CD14-positive monocyte (primary cell): ENCODE results near the gene NGRN. TPM values are rescaled to one million over a fixed set of nuclear protein-coding genes. Genes with fewer than 3 reads are reported as not detected.
"Not testable (repeated sequence)": the region's sequence is repeated elsewhere in the genome, so short reads cannot be mapped to it uniquely, and the experiment has no call there.

Experiments
- DNase-seq, 3 donors: peaks; one replicate each; pipeline ENCODE4 v3.0.0-alpha.2; 2011 to 2022
- H2AFZ ChIP-seq: 2 replicates; pipeline ENCODE4 v1.6.0; 2012; ENCODE audit warnings: mild to moderate bottlenecking, low read depth, low read length, inconsistent platforms; ENCODE audit not compliant: insufficient read depth, poor library complexity, severe bottlenecking
- H3K27ac ChIP-seq, 2 donors: 1 replicate in 1 of 2; 2 replicates in 1 of 2; pipeline ENCODE4 v1.5.1; 2012 to 2013; ENCODE audit warnings: low read length in 2 of 2, control low read depth in 1 of 2, inconsistent platforms in 1 of 2, low read depth in 1 of 2, mild to moderate bottlenecking in 1 of 2
- H3K27me3 ChIP-seq, 2 donors: one replicate each; pipeline versions ENCODE4 v1.6.0 to v1.6.1; 2011 to 2013; ENCODE audit warnings: low read length in 2 of 2; ENCODE audit not compliant: control insufficient read depth in 2 of 2, insufficient read depth in 2 of 2
- H3K36me3 ChIP-seq, 2 donors: replicated peaks in 1 of 2; 1 replicate in 1 of 2; 2 replicates in 1 of 2; pipeline versions ENCODE4 v1.5.1 to v1.6.1; 2012 to 2013; ENCODE audit warnings: low read length in 2 of 2, control low read depth in 1 of 2, inconsistent platforms in 1 of 2, mild to moderate bottlenecking in 1 of 2; ENCODE audit not compliant: insufficient read depth in 2 of 2, control insufficient read depth in 1 of 2
- H3K4me1 ChIP-seq, 2 donors: 1 replicate in 1 of 2; 2 replicates in 1 of 2; pipeline versions ENCODE4 v1.5.1 to v1.6.1; 2012 to 2013; ENCODE audit warnings: low read length in 2 of 2, control low read depth in 1 of 2, inconsistent platforms in 1 of 2, mild to moderate bottlenecking in 1 of 2, moderate library complexity in 1 of 2; ENCODE audit not compliant: insufficient read depth in 2 of 2, control insufficient read depth in 1 of 2
- H3K4me2 ChIP-seq: replicated peaks from 2 replicates; pipeline ENCODE3; 2012; ENCODE audit warnings: low read length, moderate library complexity, mild to moderate bottlenecking; ENCODE audit not compliant: poor library complexity, severe bottlenecking; ENCODE audit errors: extremely low read depth
- H3K4me3 ChIP-seq, 3 experiments: fragments of 200-600 bp in 1 of 3; sonication (generic) in 1 of 3; replicated peaks in 1 of 3; 1 replicate in 2 of 3; 2 replicates in 1 of 3; pipeline ENCODE4 v1.5.1; 2011 to 2013; ENCODE audit warnings: low read length in 3 of 3, mild to moderate bottlenecking in 3 of 3, control low read depth in 2 of 3, low read depth in 2 of 3, inconsistent platforms in 1 of 3, moderate library complexity in 1 of 3
- H3K79me2 ChIP-seq: 2 replicates; pipeline ENCODE4 v1.6.0; 2012; ENCODE audit warnings: mild to moderate bottlenecking, control low read depth, inconsistent platforms, low read length, moderate library complexity; ENCODE audit not compliant: insufficient read depth
- H3K9ac ChIP-seq: 2 replicates; pipeline ENCODE4 v1.6.0; 2017; ENCODE audit warnings: low read length, mild to moderate bottlenecking; ENCODE audit not compliant: insufficient read depth, poor library complexity, severe bottlenecking
- H3K9me3 ChIP-seq, 2 donors: replicated peaks in 1 of 2; 1 replicate in 1 of 2; 2 replicates in 1 of 2; pipeline versions ENCODE4 v1.5.1 to v1.6.1; 2012 to 2013; ENCODE audit warnings: low read length in 2 of 2, control low read depth in 1 of 2; ENCODE audit not compliant: control insufficient read depth in 1 of 2, insufficient read depth in 1 of 2
- H4K20me1 ChIP-seq: 2 replicates; pipeline ENCODE4 v1.6.0; 2012; ENCODE audit warnings: mild to moderate bottlenecking, low read length, control low read depth, moderate library complexity; ENCODE audit not compliant: insufficient read depth
- H3K27ac Mint-ChIP-seq, 7 donors: one replicate each; pipeline ENCODE4 v1.8.0; 2020; ENCODE audit warnings: mild to moderate bottlenecking in 7 of 7, mixed read lengths in 7 of 7, moderate library complexity in 6 of 7, inconsistent platforms in 2 of 7
- H3K27me3 Mint-ChIP-seq, 3 donors: one replicate each; pipeline ENCODE4 v1.8.0; 2021 to 2022; ENCODE audit warnings: low read depth in 3 of 3, mild to moderate bottlenecking in 3 of 3, mixed read lengths in 3 of 3, moderate library complexity in 3 of 3, inconsistent platforms in 1 of 3
- H3K36me3 Mint-ChIP-seq, 2 donors: one replicate each; pipeline ENCODE4 v1.8.0; 2020; ENCODE audit warnings: mixed read lengths in 2 of 2, inconsistent platforms in 1 of 2, mild to moderate bottlenecking in 1 of 2
- H3K4me1 Mint-ChIP-seq: one replicate; pipeline ENCODE4 v1.8.0; 2020; ENCODE audit warnings: mild to moderate bottlenecking, mixed read lengths
- H3K4me3 Mint-ChIP-seq, 2 donors: one replicate each; pipeline ENCODE4 v1.8.0; 2020; ENCODE audit warnings: mild to moderate bottlenecking in 2 of 2, mixed read lengths in 2 of 2, moderate library complexity in 1 of 2
- H3K9me3 Mint-ChIP-seq, 7 donors: one replicate each; pipeline ENCODE4 v1.8.0; 2020 to 2022; ENCODE audit warnings: mixed read lengths in 7 of 7, mild to moderate bottlenecking in 6 of 7, moderate library complexity in 6 of 7, inconsistent platforms in 2 of 7
- WGBS: methylation state at CpG from one replicate; pipeline ENCODE4 v1.1.5; 2013; ENCODE audit warnings: missing lambda C conversion rate; ENCODE audit not compliant: insufficient coverage; 5-methylcytosine and 5-hydroxymethylcytosine counted together
- intact Hi-C, 2 donors: fragments of 100-400 bp; cut with micrococcal nuclease; formaldehyde crosslinking; loops; one replicate each; pipeline versions ENCODE4 v1.15.0 to v1.15.1; 2023
- polyA plus RNA-seq, 3 donors: library from polyadenylated mRNA; depleted of rRNA in 1 of 3; unstranded in 2 of 3; stranded (reverse) in 1 of 3; fragments of 300-500 nt in 2 of 3; fragments of >200 nt in 1 of 3; fragmentation: Illumina TruSeq in 2 of 3; gene quantifications; 1 replicate in 2 of 3; 2 replicates in 1 of 3; pipeline ENCODE4 v1.2.3, GENCODE V29; 2012 to 2021
- TF ChIP-seq, protein P1 (sequence below): fragments of 200-600 bp; IDR thresholded peaks from one replicate; pipeline ENCODE4 v1.8.0; 2022; ENCODE audit warnings: antibody characterized with exemption, mild to moderate bottlenecking

Gene NGRN
- polyA plus RNA-seq, 3 donors, result 14.4 to 20.3 (median 18.9) TPM

DNA sequence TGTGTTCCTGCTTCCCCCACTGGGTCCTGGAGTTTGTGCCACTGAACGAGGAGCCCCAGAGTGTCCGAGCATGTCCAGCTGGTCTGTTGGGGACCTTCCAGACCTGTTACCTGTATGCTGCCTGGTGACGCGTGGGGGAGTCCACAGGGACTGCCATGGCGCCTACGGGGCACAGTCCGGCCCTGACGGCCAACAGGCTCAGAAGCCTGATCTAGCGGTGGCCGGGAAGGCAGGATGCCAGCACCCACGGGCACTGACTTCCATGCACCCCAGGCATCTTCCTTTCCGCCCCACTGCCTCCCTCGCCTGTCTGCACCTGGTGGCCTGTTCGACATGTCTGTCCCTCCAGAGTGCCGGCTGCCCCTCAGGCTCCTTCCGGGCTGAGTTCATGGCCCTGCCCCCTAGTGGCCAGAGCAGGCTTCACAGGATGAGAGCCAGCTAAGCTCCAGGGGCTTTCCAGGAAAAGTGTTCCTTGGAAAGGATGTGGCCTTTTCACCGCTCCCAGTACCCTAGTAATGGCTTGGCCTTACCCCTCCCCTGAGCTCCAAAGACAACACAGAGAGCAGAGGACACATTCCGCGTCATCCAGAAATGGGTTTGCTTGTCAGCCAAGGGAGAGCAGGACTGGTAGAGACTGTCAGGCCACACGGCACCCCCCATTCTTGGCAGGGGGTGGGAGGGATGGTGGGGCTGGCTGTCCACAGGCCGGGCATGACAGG is 35.7 kb downstream of the NGRN start:
- Histone ChIP-seq H3K9ac (no peak overlapping the region), H3K79me2 (no peaks in the 10 kb centered on the region), H3K4me3 (no peak overlapping the region), H2AFZ (peak overlapping the region; percentile 41), H3K27ac (no peak overlapping the region), H3K4me1 (peaks cover 4 to 6% of the 10 kb centered on the region in 2 donors), H4K20me1 (no peaks in the 10 kb centered on the region), H3K36me3 (no peaks in the 10 kb centered on the region), H3K27me3 (no peaks in the 10 kb centered on the region), H3K9me3 (no peaks in the 10 kb centered on the region), H3K4me2 (no peak overlapping the region)
- intact Hi-C loops, result no loop called here
- Mint-ChIP-seq H3K4me3 (no peak overlapping the region), H3K27ac (no peak overlapping the region), H3K27me3 (peaks cover 0 to 2% (median 0%) of the 10 kb centered on the region in 3 donors), H3K36me3 (no peaks in the 10 kb centered on the region), H3K9me3 (no peaks in the 10 kb centered on the region), H3K4me1 (peaks cover 6% of the 10 kb centered on the region)
- WGBS, result 74% methylated on average over 17 of the region's 21 CpGs
- peak; percentile 35 to 65 (median 40) for DNase-seq
- TF ChIP-seq, protein P1, sequence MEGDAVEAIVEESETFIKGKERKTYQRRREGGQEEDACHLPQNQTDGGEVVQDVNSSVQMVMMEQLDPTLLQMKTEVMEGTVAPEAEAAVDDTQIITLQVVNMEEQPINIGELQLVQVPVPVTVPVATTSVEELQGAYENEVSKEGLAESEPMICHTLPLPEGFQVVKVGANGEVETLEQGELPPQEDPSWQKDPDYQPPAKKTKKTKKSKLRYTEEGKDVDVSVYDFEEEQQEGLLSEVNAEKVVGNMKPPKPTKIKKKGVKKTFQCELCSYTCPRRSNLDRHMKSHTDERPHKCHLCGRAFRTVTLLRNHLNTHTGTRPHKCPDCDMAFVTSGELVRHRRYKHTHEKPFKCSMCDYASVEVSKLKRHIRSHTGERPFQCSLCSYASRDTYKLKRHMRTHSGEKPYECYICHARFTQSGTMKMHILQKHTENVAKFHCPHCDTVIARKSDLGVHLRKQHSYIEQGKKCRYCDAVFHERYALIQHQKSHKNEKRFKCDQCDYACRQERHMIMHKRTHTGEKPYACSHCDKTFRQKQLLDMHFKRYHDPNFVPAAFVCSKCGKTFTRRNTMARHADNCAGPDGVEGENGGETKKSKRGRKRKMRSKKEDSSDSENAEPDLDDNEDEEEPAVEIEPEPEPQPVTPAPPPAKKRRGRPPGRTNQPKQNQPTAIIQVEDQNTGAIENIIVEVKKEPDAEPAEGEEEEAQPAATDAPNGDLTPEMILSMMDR, result peak; percentile 93

DNA sequence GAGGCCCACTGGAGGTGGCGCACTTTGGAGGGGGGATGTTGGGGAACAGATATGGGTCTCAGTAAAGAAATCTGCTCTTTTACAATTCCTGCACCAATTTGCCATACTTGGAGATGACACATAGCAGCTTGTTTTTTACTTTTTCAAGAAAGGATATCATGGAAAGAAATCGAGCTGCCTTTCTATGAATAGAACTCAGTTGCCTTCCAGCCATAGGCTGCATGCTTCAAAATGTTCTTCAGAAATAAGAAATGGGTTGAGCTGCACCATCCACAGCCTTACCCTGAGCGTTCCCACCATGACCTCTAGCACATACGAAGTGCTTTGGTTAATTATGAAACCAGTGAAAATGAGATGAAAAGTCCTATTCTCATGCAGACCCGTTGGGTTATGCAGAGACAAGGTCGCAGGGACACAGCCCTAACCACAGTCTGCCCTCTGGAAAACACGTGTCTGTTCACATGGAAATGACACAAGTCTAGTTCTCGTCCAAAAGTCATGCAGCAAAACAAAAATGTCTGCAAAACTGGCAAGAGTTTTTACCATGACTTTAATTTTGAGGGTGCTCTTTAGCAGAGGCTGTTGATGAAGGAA is 36.3 kb downstream of the NGRN start:
- Histone ChIP-seq H3K27ac (no peak overlapping the region), H2AFZ (no peak overlapping the region), H3K36me3 (no peaks in the 10 kb centered on the region), H3K4me2 (no peak overlapping the region), H3K9me3 (no peaks in the 10 kb centered on the region), H4K20me1 (no peaks in the 10 kb centered on the region), H3K9ac (no peak overlapping the region), H3K4me3 (no peak overlapping the region), H3K4me1 (peaks cover 11 to 13% of the 10 kb centered on the region in 2 donors), H3K27me3 (no peaks in the 10 kb centered on the region), H3K79me2 (no peaks in the 10 kb centered on the region)
- intact Hi-C loops, result no loop called here
- H3K9me3 Mint-ChIP-seq, result no peaks in the 10 kb centered on the region
- H3K27me3 Mint-ChIP-seq, result peaks cover 0 to 2% (median 0%) of the 10 kb centered on the region in 3 donors
- WGBS, result 84% methylated on average over 5 of the region's 8 CpGs
- peaks cover 13% of the 10 kb centered on the region for H3K4me1 Mint-ChIP-seq
- H3K27ac Mint-ChIP-seq, result no peak overlapping the region
- no peak for DNase-seq
- no peak overlapping the region for H3K4me3 Mint-ChIP-seq
- H3K36me3 Mint-ChIP-seq, result no peaks in the 10 kb centered on the region
- TF ChIP-seq, protein P1, result no peak

DNA sequence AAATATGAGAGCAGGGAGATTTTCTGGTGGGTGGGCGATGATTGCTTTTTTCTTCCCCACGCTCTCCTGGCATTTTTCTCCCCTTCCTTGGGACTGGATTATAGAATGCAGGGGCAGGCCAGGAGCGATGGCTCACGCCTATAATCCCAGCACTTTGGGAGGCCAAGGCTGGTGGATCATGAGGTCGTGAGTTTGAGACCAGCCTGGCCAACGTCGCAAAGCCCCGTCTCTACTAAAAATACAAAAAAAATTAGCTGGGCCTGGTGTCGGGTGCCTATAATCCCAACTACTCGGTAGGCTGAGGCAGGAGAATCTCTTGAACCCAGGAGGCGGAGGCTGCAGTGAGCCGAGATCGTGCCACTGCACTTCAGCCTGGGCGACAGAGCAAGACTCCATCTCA is 39.9 kb downstream of the NGRN start:
- 100% methylated on average over 9 of the region's 14 CpGs for WGBS
- not testable (repeated sequence) for H3K27ac Mint-ChIP-seq

More for the DNA sequence above, 39.9 kb downstream of the NGRN start:
- peaks cover 24% of the 10 kb centered on the region for H3K4me1 Mint-ChIP-seq
- DNase-seq, H2AFZ ChIP-seq, H3K27ac ChIP-seq, H3K9me3 Mint-ChIP-seq, H3K36me3 ChIP-seq, H3K36me3 Mint-ChIP-seq, intact Hi-C loops, H3K79me2 ChIP-seq, H3K9ac ChIP-seq, H3K4me3 ChIP-seq, H3K27me3 ChIP-seq, H3K27me3 Mint-ChIP-seq, H4K20me1 ChIP-seq, H3K4me2 ChIP-seq, H3K4me3 Mint-ChIP-seq, H3K9me3 ChIP-seq: not testable (repeated sequence)
- H3K4me1 ChIP-seq, result peaks cover 21 to 22% of the 10 kb centered on the region in 2 donors
